ENCODE data around the gene PHLDB3. TPM values are rescaled to one million over a fixed set of nuclear protein-coding genes. Genes with fewer than 3 reads are reported as not detected.

PHLDB3 gene
- total and polyA plus RNA-seq, 2 of the 13 experiments (the other 11 are each of a cell fraction or from before 2014, with no cell fraction given), result 11.3 to 14.5 TPM

DNA sequence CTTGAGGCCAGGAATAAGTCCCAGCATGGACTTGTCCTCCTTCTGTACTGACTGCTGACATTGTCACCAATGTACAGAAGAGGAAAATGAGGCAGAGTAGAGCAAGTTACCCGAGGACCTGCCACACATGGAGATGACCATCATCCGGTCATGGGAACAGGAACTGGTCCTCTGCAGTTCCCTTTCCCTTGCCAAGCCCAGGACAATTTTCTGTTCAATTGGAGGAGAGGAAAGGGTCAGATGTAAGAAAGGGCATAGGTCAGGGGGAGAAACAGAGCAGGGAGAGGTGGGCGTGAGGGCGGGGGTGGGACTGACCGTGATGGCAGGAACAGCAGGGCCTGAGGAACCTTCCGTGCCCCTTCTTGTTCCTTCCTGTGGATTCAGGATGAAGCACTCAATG lies 18.6 kb downstream of the PHLDB3 start (continued):
- TF ChIP-seq, protein P1, sequence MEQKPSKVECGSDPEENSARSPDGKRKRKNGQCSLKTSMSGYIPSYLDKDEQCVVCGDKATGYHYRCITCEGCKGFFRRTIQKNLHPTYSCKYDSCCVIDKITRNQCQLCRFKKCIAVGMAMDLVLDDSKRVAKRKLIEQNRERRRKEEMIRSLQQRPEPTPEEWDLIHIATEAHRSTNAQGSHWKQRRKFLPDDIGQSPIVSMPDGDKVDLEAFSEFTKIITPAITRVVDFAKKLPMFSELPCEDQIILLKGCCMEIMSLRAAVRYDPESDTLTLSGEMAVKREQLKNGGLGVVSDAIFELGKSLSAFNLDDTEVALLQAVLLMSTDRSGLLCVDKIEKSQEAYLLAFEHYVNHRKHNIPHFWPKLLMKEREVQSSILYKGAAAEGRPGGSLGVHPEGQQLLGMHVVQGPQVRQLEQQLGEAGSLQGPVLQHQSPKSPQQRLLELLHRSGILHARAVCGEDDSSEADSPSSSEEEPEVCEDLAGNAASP (CRISPR knock-in tag; IDR thresholded peaks at IDR 0.05; ENCODE audit: borderline replicate concordance), result no peak
- TF ChIP-seq, protein P2, sequence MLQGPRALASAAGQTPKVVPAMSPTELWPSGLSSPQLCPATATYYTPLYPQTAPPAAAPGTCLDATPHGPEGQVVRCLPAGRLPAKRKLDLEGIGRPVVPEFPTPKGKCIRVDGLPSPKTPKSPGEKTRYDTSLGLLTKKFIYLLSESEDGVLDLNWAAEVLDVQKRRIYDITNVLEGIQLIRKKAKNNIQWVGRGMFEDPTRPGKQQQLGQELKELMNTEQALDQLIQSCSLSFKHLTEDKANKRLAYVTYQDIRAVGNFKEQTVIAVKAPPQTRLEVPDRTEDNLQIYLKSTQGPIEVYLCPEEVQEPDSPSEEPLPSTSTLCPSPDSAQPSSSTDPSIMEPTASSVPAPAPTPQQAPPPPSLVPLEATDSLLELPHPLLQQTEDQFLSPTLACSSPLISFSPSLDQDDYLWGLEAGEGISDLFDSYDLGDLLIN (CRISPR knock-in tag; IDR thresholded peaks at IDR 0.05; ENCODE audit: borderline replicate concordance), result no peak
- no peak for TF ChIP-seq RBM39 (IDR thresholded peaks at IDR 0.05; ENCODE audit: low read depth, low read length, poor library complexity, severe bottlenecking)
- TF ChIP-seq, protein P3, sequence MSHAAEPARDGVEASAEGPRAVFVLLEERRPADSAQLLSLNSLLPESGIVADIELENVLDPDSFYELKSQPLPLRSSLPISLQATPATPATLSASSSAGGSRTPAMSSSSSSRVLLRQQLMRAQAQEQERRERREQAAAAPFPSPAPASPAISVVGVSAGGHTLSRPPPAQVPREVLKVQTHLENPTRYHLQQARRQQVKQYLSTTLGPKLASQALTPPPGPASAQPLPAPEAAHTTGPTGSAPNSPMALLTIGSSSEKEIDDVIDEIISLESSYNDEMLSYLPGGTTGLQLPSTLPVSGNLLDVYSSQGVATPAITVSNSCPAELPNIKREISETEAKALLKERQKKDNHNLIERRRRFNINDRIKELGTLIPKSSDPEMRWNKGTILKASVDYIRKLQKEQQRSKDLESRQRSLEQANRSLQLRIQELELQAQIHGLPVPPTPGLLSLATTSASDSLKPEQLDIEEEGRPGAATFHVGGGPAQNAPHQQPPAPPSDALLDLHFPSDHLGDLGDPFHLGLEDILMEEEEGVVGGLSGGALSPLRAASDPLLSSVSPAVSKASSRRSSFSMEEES (CRISPR knock-in tag; IDR thresholded peaks at IDR 0.05), result no peak
- TF ChIP-seq MYC (CRISPR knock-in tag; IDR thresholded peaks at IDR 0.05; ENCODE audit: borderline replicate concordance), result no peak
- no peak for TF ChIP-seq ARNT2 (CRISPR knock-in tag; IDR thresholded peaks at IDR 0.05; ENCODE audit: low read depth)
- TF ChIP-seq HMGA1 (CRISPR knock-in tag; conservative IDR thresholded peaks at IDR 0.05), result no peak
- TF ChIP-seq CBX1 (IDR thresholded peaks at IDR 0.05; ENCODE audit: low read depth), result no peak
- no peak for TF ChIP-seq MZF1 (CRISPR knock-in tag; IDR thresholded peaks at IDR 0.05; ENCODE audit: borderline replicate concordance)

DNA sequence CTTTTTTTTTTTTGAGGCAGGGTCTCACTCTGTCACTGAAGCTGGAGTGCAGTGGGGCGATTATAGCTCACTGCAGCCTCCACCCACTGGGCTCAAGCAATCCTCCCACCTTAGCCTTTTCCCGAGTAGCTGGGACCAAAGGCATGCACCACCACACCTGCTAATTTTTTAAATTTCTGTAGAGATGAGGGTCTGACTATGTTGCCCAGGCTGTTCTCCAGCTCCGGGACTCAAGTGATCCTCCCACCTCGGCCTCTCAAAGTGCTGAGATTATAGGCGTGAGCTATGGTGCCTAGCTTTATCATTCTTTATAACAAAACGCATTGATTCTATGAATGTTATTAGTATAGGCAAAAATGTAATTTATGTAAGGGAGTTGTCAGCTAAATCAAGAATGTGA lies 21.3 kb downstream of the PHLDB3 start:
- Histone ChIP-seq H3K9me3 (ENCODE audit: low read length) (no peaks in the 10 kb centered on the region), H3K27me3 (ENCODE audit: control insufficient read depth in 1 of 2, insufficient read depth in 2 of 2, low read length in 2 of 2) (no peaks in the 10 kb centered on the region), H3K27ac (ENCODE audit: extremely low read length, insufficient read depth, low read length) (no peak overlapping the region), H3K36me3 (replicated peaks in 1 of 2; ENCODE audit: control insufficient read depth in 1 of 2, insufficient read depth in 2 of 2, low read length in 2 of 2) (no peaks in the 10 kb centered on the region; a peak in 1 of 5 replicates), H3K4me1 (ENCODE audit: insufficient read depth, low read length) (no peaks in the 10 kb centered on the region), H3K4me2 (ENCODE audit: low read depth, low read length) (no peak overlapping the region), H3K79me2 (ENCODE audit: insufficient read depth, low read length) (no peaks in the 10 kb centered on the region), H3K9ac (ENCODE audit: insufficient read depth, low read depth, low read length) (no peak overlapping the region), H3K4me3 (replicated peaks in 1 of 3; ENCODE audit: insufficient read depth in 1 of 3, low read depth in 2 of 3, low read length in 3 of 3) (no peak overlapping the region), H4K20me1 (ENCODE audit: insufficient read depth, low read length) (no peaks in the 10 kb centered on the region), H2AFZ (ENCODE audit: low read length) (no peak overlapping the region)
- no TSS peak for BruUV-seq (replicated peaks)
- DNase-seq (ENCODE audit: low spot score) (no peak), ATAC-seq (no peak), FAIRE-seq (no peak)
- in situ Hi-C loops (cut with HindIII; ENCODE audit: extremely low pct_ligation_motif_present, low pct_unique_long_range_greater_than_20kb) (no loop called here), intact Hi-C loops (cut with micrococcal nuclease; ENCODE audit: unreplicated experiment) (no loop called here)
- POLR2A ChIA-PET, result interaction anchor here (1.2 to 5.5 kb wide), 4 partner anchors 11 to 21 kb away, joined by 3 to 17 read pairs (median 7); partner anchors contain the start of gene PHLDB3
- WGBS (ENCODE audit: low lambda C conversion rate), result 96% methylated on average over 6 of the region's 6 CpGs
- CTCF ChIA-PET (ENCODE audit: low intra/inter-chr PET ratio, low total read pairs), result no interaction called here
- TF ChIP-seq ZNF451 (CRISPR knock-in tag; IDR thresholded peaks at IDR 0.05) (no peak), MTA3 (CRISPR knock-in tag; IDR thresholded peaks at IDR 0.05) (no peak), ZNF333 (CRISPR knock-in tag; IDR thresholded peaks at IDR 0.05; ENCODE audit: borderline replicate concordance) (no peak)
- TF ChIP-seq, protein P4, sequence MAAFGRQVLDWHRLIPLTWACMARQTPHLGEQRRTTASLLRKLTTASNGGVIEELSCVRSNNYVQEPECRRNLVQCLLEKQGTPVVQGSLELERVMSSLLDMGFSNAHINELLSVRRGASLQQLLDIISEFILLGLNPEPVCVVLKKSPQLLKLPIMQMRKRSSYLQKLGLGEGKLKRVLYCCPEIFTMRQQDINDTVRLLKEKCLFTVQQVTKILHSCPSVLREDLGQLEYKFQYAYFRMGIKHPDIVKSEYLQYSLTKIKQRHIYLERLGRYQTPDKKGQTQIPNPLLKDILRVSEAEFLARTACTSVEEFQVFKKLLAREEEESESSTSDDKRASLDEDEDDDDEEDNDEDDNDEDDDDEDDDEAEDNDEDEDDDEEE (CRISPR knock-in tag; IDR thresholded peaks at IDR 0.05), result no peak
